ENCODE measurements around the gene C1orf122. TPM values are rescaled to one million over a fixed set of nuclear protein-coding genes. Genes with fewer than 3 reads are reported as not detected.

The C1orf122 gene
- total RNA-seq, 1 donor from 2014 or later = 52.2 TPM

Other genes starting within 250 kb of the C1orf122 start
- gene GNL2, start 211.9 kb upstream of the C1orf122 start, total RNA-seq = 20.1 TPM
- gene RSPO1, start 172.9 kb upstream of the C1orf122 start, total RNA-seq = not detected
- 0.46 TPM for gene CDCA8, start 115.3 kb upstream of the C1orf122 start, total RNA-seq
- gene EPHA10, start 42.7 kb upstream of the C1orf122 start, total RNA-seq = 0.13 TPM
- gene MANEAL, start 13.9 kb upstream of the C1orf122 start, total RNA-seq = 0.91 TPM
- gene YRDC, start 418 bp downstream of the C1orf122 start, total RNA-seq = 4.5 TPM
- 12.5 TPM for gene MTF1, start 51.8 kb downstream of the C1orf122 start, total RNA-seq
- 8.7 TPM for gene INPP5B, start 139.3 kb downstream of the C1orf122 start, total RNA-seq
- 23.5 TPM for gene SF3A3, start 182.2 kb downstream of the C1orf122 start, total RNA-seq
- 25.4 TPM for gene FHL3, start 197.7 kb downstream of the C1orf122 start, total RNA-seq
- 46.5 TPM for gene UTP11, start 204.9 kb downstream of the C1orf122 start, total RNA-seq
- 0.16 TPM for gene POU3F1, start 239.0 kb downstream of the C1orf122 start, total RNA-seq

Measured in Right ventricle myocardium superior (tissue), 1 donor.